Body of pancreas (tissue), 4 donors: ENCODE results near the gene NUTM2G.
"Not testable (repeated sequence)": the region's sequence is repeated elsewhere in the genome, so short reads cannot be mapped to it uniquely, and the experiment has no call there.

ENCODE experiments used
- POLR2A ChIP-seq, 3 donors: fragments of 450-650 bp; IDR thresholded peaks; one replicate each; pipeline ENCODE4 v1.6.1; 2016; ENCODE audit warnings: antibody characterized with exemption in 3 of 3, mild to moderate bottlenecking in 2 of 3
- TF ChIP-seq, protein P1 (sequence below), 7 experiments: fragments of 450-650 bp in 4 of 7; fragments of 200-600 bp in 3 of 7; sonication (generic) in 3 of 7; IDR thresholded peaks; one replicate each; pipeline ENCODE4 v1.5.1; 2016 to 2019; ENCODE audit warnings: antibody characterized with exemption in 7 of 7

DNA sequence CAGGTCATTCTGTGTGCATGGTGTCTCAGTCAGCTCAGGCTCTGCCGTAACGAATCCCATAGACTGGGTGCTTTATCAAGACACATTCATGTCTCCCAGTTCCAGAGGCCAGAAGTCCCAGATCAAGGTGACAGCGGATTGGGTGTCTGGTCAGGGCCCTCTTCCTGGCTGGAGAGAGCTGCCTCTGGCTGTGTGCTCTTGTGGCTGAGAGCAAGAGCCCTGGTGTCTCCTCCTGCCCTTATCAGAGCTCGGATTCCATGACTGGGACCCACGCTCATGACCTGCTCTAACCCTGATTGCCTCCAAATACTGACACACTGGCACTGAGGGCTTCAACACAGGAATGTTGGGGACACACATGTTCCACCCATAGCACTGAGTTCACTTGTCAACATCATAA is 6.1 kb downstream of the NUTM2G start:
- TF ChIP-seq, protein P1, sequence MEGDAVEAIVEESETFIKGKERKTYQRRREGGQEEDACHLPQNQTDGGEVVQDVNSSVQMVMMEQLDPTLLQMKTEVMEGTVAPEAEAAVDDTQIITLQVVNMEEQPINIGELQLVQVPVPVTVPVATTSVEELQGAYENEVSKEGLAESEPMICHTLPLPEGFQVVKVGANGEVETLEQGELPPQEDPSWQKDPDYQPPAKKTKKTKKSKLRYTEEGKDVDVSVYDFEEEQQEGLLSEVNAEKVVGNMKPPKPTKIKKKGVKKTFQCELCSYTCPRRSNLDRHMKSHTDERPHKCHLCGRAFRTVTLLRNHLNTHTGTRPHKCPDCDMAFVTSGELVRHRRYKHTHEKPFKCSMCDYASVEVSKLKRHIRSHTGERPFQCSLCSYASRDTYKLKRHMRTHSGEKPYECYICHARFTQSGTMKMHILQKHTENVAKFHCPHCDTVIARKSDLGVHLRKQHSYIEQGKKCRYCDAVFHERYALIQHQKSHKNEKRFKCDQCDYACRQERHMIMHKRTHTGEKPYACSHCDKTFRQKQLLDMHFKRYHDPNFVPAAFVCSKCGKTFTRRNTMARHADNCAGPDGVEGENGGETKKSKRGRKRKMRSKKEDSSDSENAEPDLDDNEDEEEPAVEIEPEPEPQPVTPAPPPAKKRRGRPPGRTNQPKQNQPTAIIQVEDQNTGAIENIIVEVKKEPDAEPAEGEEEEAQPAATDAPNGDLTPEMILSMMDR (IDR thresholded peaks at IDR 0.05) = not testable (repeated sequence)
- not testable (repeated sequence) for TF ChIP-seq POLR2A (IDR thresholded peaks at IDR 0.05)
